ENCODE results near the gene MBD6. TPM values are rescaled to one million over a fixed set of nuclear protein-coding genes. Genes with fewer than 3 reads are reported as not detected.

Gene MBD6
- total and polyA plus RNA-seq, 2 of the 13 experiments (the other 11 are each of a cell fraction or from before 2014, with no cell fraction given): 4.1 to 5.9 TPM

DNA sequence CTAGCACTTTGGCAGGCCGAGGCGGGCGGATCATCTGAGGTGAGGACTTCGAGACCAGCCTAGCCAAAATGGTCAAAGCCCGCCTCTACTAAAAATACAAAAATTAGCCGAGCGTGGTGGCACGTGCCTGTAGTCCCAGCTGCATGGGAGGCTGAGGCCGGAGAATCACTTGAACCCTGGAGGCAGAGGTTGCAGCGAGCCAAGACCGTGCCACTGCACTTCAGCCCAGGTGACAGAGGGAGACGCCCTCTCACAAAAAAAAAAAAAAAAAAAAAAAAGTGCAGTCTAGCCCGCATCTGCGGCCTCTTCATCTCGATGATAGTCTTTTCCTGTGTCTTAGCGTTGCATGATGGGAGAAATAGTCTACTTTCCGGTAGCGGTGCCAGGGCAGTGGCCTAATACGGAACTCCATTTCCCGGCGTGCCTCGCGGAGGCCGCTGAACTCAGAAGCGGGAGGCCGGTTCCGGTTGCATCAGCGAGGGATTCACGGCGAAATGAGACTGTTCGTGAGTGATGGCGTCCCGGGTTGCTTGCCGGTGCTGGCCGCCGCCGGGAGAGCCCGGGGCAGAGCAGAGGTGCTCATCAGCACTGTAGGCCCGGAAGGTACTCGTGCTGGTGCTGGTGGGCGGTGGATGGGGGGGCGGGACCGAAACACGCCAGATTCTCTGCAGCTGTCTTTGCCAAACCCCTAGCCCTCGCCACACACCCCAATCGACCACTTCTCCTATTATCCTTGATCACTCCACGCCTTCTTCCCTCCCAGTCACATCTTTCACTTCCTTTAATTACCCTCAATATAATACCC is 34.8 kb upstream of the MBD6 start, which contains the start of gene MARS1 (continued):
- TF ChIP-seq, protein P1, sequence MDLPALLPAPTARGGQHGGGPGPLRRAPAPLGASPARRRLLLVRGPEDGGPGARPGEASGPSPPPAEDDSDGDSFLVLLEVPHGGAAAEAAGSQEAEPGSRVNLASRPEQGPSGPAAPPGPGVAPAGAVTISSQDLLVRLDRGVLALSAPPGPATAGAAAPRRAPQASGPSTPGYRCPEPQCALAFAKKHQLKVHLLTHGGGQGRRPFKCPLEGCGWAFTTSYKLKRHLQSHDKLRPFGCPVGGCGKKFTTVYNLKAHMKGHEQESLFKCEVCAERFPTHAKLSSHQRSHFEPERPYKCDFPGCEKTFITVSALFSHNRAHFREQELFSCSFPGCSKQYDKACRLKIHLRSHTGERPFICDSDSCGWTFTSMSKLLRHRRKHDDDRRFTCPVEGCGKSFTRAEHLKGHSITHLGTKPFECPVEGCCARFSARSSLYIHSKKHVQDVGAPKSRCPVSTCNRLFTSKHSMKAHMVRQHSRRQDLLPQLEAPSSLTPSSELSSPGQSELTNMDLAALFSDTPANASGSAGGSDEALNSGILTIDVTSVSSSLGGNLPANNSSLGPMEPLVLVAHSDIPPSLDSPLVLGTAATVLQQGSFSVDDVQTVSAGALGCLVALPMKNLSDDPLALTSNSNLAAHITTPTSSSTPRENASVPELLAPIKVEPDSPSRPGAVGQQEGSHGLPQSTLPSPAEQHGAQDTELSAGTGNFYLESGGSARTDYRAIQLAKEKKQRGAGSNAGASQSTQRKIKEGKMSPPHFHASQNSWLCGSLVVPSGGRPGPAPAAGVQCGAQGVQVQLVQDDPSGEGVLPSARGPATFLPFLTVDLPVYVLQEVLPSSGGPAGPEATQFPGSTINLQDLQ (CRISPR knock-in tag; IDR thresholded peaks at IDR 0.05): no peak
- no peak for TF ChIP-seq ATF7-NPFF (CRISPR knock-in tag; IDR thresholded peaks at IDR 0.05; ENCODE audit: low read depth)
- TF ChIP-seq NFE2 (CRISPR knock-in tag; IDR thresholded peaks at IDR 0.05): no peak
- no peak; the same call in 1 of the 2 replicates for TF ChIP-seq ZNF510 (CRISPR knock-in tag; IDR thresholded peaks at IDR 0.05; ENCODE audit: low read depth)
- TF ChIP-seq, protein P2, sequence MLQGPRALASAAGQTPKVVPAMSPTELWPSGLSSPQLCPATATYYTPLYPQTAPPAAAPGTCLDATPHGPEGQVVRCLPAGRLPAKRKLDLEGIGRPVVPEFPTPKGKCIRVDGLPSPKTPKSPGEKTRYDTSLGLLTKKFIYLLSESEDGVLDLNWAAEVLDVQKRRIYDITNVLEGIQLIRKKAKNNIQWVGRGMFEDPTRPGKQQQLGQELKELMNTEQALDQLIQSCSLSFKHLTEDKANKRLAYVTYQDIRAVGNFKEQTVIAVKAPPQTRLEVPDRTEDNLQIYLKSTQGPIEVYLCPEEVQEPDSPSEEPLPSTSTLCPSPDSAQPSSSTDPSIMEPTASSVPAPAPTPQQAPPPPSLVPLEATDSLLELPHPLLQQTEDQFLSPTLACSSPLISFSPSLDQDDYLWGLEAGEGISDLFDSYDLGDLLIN (CRISPR knock-in tag; IDR thresholded peaks at IDR 0.05; ENCODE audit: borderline replicate concordance): no peak
- no peak for TF ChIP-seq ZFYVE20 (CRISPR knock-in tag; IDR thresholded peaks at IDR 0.05; ENCODE audit: borderline replicate concordance, low read depth)
- TF ChIP-seq RCOR2 (CRISPR knock-in tag; IDR thresholded peaks at IDR 0.05): 0 out of 2 replicates have a peak, but pooled peaks have one; percentile 20
- TF ChIP-seq ZNF354B (CRISPR knock-in tag; IDR thresholded peaks at IDR 0.05): no peak
- TF ChIP-seq ZNF768 (CRISPR knock-in tag; IDR thresholded peaks at IDR 0.05): peak; percentile 56; the same call in 1 of the 2 replicates
- TF ChIP-seq, protein P3, sequence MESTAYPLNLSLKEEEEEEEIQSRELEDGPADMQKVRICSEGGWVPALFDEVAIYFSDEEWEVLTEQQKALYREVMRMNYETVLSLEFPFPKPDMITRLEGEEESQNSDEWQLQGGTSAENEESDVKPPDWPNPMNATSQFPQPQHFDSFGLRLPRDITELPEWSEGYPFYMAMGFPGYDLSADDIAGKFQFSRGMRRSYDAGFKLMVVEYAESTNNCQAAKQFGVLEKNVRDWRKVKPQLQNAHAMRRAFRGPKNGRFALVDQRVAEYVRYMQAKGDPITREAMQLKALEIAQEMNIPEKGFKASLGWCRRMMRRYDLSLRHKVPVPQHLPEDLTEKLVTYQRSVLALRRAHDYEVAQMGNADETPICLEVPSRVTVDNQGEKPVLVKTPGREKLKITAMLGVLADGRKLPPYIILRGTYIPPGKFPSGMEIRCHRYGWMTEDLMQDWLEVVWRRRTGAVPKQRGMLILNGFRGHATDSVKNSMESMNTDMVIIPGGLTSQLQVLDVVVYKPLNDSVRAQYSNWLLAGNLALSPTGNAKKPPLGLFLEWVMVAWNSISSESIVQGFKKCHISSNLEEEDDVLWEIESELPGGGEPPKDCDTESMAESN (CRISPR knock-in tag; conservative IDR thresholded peaks at IDR 0.05): 0 out of 2 replicates have a peak, but pooled peaks have one; percentile 26
- TF ChIP-seq PAF1 (CRISPR knock-in tag; IDR thresholded peaks at IDR 0.05): no peak
- TF ChIP-seq MED8 (CRISPR knock-in tag; IDR thresholded peaks at IDR 0.05; ENCODE audit: insufficient replicate concordance): no peak
- no peak for TF ChIP-seq RFXANK (CRISPR knock-in tag; IDR thresholded peaks at IDR 0.05)
- TF ChIP-seq SAP130 (CRISPR knock-in tag; IDR thresholded peaks at IDR 0.05; ENCODE audit: low read depth): peak; percentile 97
- peak; percentile 52; the same call in 1 of the 2 replicates for TF ChIP-seq EED (CRISPR knock-in tag; IDR thresholded peaks at IDR 0.05)
- TF ChIP-seq SOX13 (IDR thresholded peaks at IDR 0.05): no peak
- TF ChIP-seq SOX13 (CRISPR knock-in tag; conservative IDR thresholded peaks at IDR 0.05 in 1 of 2, IDR thresholded peaks at IDR 0.05 in 1 of 2): no peak
- no peak for TF ChIP-seq SNAI1 (CRISPR knock-in tag; IDR thresholded peaks at IDR 0.05; ENCODE audit: borderline replicate concordance)
- TF ChIP-seq ZNF296 (CRISPR knock-in tag; conservative IDR thresholded peaks at IDR 0.05): no peak
- TF ChIP-seq, protein P4, sequence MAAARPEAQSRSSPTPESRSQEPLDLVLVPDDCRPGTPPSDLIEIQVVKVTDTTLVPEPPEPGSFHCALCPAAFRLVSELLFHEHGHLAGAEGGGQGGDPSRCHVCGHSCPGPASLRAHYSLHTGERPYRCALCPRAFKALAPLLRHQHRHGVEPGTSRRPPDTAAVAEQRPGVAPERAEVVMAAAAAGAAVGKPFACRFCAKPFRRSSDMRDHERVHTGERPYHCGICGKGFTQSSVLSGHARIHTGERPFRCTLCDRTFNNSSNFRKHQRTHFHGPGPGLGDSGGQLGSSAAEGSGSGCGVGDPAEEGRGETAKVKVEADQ (CRISPR knock-in tag; IDR thresholded peaks at IDR 0.05; ENCODE audit: borderline replicate concordance): peak; percentile 54; the same call in 1 of the 2 replicates
- TF ChIP-seq ZNF333 (CRISPR knock-in tag; IDR thresholded peaks at IDR 0.05; ENCODE audit: borderline replicate concordance): no peak; the same call in 1 of the 2 replicates
- peak; percentile 81 for TF ChIP-seq SRSF1 (optimal IDR thresholded peaks at IDR 0.05; ENCODE audit: low read depth, low read length)
- no peak for TF ChIP-seq DNMT1 (CRISPR knock-in tag; IDR thresholded peaks at IDR 0.05)
- TF ChIP-seq ZFP36 (IDR thresholded peaks at IDR 0.05; ENCODE audit: borderline replicate concordance, low read depth, low read length, partially characterized antibody): no peak

Data from HepG2 (cell line).